GM12865 (cell line): Measurements from ENCODE around the gene MAGI2.

Source experiments
- DNase-seq: peaks from one replicate; pipeline ENCODE4 v3.0.0; 2010; ENCODE audit warnings: low read depth
- H3K4me3 ChIP-seq: 2 replicates; pipeline ENCODE4 v1.5.1; 2011; ENCODE audit warnings: mild to moderate bottlenecking, low read depth, low read length, control low read depth
- TF ChIP-seq, protein P1 (sequence below): IDR thresholded peaks from 2 replicates; pipeline ENCODE4 v1.5.1; 2011; ENCODE audit warnings: low read length, control low read depth, low read depth, inconsistent platforms; ENCODE audit not compliant: insufficient read depth; ENCODE audit errors: missing control alignments

The MAGI2 gene

DNA sequence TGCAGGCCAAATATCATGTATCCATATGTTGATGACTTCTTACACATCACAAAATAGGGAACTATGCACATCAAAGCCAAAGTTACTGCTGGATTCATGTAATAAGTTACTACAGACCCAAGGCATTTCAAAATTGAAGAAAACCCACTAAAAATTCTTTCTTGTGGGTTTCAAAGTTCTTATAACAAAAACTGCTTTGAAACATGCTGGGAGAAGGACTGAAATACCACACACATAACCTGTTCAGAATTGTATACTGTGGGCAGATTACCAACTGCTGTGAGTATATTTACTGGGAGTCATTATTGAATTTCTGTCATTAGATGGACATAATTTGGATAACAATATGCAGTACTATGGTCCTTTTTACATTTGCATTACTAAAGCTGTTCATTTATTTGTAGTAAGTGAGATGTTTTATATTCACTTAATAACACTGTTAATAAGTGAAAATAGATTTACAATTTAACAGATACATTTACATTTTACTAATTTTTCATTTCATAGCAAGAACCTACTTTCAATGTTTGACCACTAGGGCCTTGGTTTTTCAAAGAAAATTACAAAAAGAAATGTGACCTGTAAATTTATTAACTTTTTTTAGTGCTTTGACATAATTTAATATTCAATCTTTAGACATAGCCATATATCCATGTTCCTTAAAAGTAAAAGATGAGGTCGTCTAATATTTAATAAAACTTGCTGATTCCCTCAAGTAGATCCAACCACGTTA is 132.6 kb downstream of the MAGI2 start:
- TF ChIP-seq, protein P1, sequence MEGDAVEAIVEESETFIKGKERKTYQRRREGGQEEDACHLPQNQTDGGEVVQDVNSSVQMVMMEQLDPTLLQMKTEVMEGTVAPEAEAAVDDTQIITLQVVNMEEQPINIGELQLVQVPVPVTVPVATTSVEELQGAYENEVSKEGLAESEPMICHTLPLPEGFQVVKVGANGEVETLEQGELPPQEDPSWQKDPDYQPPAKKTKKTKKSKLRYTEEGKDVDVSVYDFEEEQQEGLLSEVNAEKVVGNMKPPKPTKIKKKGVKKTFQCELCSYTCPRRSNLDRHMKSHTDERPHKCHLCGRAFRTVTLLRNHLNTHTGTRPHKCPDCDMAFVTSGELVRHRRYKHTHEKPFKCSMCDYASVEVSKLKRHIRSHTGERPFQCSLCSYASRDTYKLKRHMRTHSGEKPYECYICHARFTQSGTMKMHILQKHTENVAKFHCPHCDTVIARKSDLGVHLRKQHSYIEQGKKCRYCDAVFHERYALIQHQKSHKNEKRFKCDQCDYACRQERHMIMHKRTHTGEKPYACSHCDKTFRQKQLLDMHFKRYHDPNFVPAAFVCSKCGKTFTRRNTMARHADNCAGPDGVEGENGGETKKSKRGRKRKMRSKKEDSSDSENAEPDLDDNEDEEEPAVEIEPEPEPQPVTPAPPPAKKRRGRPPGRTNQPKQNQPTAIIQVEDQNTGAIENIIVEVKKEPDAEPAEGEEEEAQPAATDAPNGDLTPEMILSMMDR = no peak
- no peak for DNase-seq
- no peak overlapping the region for H3K4me3 ChIP-seq

DNA sequence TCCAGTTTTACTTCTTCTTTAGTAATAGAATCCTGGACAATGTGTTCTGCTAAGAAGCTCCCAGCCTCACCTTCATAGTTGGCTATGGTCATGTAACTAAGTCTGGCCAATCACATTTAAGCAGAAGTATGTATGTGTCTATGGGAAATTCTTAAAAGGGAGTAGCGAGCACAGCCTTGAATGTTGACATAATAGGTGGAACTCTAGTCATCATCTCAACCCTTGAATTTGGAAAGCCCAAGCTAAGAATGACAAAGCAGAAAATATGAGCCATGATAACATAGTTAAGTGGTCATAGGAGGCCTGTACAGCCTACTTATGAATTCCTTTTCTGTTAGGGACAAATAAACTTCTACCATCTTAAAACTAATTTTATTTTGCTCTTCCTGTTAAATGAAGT is 134.1 kb downstream of the MAGI2 start:
- TF ChIP-seq, protein P1 = no peak
- no peak for DNase-seq

DNA sequence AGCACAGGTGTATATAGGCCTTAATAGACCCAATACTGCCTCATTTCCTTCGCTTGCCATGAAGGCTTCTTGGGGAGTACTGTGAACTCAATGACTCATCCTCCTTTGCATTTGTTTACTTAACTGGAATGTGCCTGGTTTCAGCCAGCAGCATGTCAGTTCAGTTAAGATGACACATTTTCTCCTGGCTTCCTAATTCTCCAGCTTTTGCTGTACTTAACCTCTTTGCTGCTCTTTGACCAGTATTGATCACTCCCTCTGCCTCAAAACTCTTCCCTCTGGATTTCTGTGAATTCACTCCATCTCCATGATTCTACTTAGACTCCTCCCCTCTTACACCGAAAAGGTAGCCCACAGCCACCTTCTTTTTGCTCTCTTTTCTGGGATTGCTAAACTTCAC is 135.7 kb downstream of the MAGI2 start:
- TF ChIP-seq, protein P1 = no peak
- DNase-seq = no peak
- H3K4me3 ChIP-seq = no peak overlapping the region

More for the DNA sequence above, 134.1 kb downstream of the MAGI2 start:
- H3K4me3 ChIP-seq = no peak overlapping the region

DNA sequence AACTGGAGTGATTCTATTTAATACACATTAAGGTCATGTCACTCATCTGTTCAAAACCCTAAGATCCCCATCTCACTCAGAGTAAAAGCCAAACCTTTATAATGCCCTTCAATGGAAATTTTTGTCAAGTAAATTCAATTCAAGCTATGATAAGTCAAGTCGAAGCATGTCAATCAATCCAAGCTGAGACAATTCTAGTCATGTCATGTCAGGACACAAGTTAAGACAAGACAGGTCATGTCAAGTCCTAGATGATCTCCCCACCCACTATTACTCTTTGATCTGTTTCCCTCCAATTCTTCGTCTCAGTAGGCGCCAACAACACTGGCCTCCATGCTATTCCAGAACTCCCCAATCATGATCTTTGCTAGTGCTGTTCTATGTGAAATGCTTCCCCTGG is 141.4 kb downstream of the MAGI2 start:
- no peak for DNase-seq
- TF ChIP-seq, protein P1 = no peak
- H3K4me3 ChIP-seq = no peak overlapping the region

DNA sequence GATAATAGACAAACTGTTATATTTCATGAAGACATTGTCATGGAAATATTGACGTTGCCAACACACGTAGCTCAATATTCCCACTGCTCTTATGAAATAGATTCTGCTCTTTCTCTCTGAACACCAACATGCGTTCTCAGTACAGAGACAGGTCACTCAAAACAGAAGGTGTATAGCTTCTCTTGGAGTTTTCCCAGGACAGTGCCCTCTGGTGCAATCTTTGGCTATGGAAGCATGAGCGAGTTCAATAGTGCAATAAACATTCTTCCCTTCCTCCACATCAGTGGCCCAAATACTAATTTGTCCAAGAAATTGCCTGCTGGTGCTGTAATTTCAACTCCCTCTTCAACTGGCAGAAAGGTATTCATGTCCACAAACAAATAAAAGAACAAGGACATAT is 145.3 kb downstream of the MAGI2 start:
- TF ChIP-seq, protein P1 = no peak
- H3K4me3 ChIP-seq = no peak overlapping the region
- DNase-seq = no peak

DNA sequence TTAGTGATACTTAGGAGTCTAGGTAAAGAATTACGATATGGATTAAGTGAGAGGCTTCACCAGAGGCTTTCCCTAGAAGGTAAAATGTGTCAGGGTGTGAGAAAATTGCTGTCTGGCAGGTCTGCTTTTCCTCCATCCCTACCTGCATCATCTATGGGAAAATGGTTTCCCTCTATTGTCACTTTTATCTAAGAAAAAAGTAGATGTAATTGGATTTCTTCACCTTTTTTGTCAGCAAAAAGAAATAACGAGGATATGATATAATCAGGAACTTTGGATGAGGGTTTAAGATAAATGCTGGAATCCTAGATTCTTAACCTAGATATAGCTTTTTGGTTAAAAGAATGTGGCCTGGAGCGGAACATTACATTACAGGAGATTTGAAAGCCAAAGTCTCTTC is 146.1 kb downstream of the MAGI2 start:
- TF ChIP-seq, protein P1 = no peak

DNA sequence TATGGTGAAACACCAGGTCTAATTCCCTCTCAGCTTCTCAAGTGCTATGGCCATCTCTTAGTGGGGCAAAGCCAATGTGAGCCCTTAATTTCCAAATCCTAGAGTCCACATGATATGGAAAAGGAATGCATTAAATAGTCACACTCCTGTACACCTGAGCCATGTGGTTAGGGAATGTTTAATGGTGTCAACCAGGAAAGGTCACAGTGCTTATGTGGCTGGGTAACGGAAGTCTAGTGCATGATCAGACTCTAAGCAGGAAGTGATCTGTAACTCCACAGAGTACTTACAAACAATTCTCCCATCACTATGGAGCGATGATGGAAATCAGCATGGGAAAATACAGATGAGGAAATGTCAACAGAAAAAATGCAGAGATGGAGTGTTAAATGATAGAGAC is 148.8 kb downstream of the MAGI2 start:
- TF ChIP-seq, protein P1 = no peak
- no peak overlapping the region for H3K4me3 ChIP-seq
- DNase-seq = no peak

More for the DNA sequence above, 146.1 kb downstream of the MAGI2 start:
- no peak overlapping the region for H3K4me3 ChIP-seq
- DNase-seq = no peak
